ENCODE results near the gene KLHL18.

DNA sequence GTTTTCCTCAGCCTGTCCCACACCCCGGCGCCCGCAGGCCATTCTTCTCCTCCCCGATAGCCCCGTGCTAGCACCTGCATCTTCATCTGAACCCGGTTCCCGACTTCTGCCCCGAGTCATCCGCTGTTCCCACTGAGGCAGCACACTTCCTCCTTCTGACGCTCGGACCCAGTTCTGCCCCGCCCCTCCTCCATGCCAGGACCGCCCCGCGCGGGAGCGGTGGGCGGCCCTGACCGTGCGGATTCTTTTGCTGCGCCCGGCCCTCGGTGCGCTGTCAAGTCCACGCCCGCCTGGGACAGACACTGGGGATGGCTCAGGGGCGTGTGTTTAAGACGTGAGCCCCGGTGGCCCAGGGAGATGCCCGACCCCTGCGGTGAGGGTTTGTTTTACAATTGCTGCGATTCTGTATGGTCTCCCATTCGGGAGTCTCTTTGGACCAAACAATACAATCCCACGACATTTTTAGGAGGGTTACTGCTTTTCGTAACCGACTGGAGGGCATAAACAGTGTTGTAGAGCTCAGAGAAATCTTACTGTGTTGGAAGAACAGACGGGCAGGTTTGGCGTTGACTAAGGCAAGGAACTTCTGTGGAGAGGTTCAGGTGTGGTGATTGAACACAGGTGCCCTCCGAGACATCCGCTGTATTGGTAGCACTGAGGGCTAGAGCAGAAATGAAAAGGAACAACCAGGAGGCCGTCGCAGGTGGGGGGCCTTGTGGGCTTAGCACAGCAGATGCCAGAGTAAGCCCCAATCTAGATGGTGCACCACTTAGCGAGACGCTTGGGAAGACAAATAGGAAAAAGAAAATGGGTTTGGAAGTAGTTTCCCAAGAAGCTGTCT lies 98.8 kb downstream of the KLHL18 start:
- TF ChIP-seq POLR2A (IDR thresholded peaks at IDR 0.05): no peak
- TF ChIP-seq, protein P1, sequence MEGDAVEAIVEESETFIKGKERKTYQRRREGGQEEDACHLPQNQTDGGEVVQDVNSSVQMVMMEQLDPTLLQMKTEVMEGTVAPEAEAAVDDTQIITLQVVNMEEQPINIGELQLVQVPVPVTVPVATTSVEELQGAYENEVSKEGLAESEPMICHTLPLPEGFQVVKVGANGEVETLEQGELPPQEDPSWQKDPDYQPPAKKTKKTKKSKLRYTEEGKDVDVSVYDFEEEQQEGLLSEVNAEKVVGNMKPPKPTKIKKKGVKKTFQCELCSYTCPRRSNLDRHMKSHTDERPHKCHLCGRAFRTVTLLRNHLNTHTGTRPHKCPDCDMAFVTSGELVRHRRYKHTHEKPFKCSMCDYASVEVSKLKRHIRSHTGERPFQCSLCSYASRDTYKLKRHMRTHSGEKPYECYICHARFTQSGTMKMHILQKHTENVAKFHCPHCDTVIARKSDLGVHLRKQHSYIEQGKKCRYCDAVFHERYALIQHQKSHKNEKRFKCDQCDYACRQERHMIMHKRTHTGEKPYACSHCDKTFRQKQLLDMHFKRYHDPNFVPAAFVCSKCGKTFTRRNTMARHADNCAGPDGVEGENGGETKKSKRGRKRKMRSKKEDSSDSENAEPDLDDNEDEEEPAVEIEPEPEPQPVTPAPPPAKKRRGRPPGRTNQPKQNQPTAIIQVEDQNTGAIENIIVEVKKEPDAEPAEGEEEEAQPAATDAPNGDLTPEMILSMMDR (IDR thresholded peaks at IDR 0.05): no peak

Measured in lower leg skin (tissue), 3 donors.